B cell (primary cell): ENCODE measurements around the gene MSH5. TPM values are rescaled to one million over a fixed set of nuclear protein-coding genes. Genes with fewer than 3 reads are reported as not detected.
A peak's percentile ranks its signal among the peaks of the same experiment; 100 is the strongest.

Experiments
- ATAC-seq: fragments of 200-7000 bp; cut with Tn5 transposase; one replicate; pipeline ENCODE4 v1.10.0; 2021; ENCODE audit warnings: low read depth, mild to moderate bottlenecking, moderate number of reproducible peaks, moderate library complexity
- CTCF ChIA-PET: fragments of 350-600 bp; sonication (Branson Sonifier 250); formaldehyde crosslinking; loops from one replicate; lab custom pipeline; 2021; ENCODE audit warnings: antibody characterized with exemption, inconsistent platforms; lab: Charles Lee
- POLR2A ChIA-PET: fragments of 350-600 bp; sonication (Branson Sonifier 250); formaldehyde crosslinking; loops from one replicate; lab custom pipeline; 2021; ENCODE audit warnings: antibody characterized with exemption; lab: Charles Lee
- DNase-seq: peaks from one replicate; pipeline ENCODE4 v3.0.0; 2013
- H2AFZ ChIP-seq: 2 replicates; pipeline ENCODE4 v1.6.1; 2012; ENCODE audit warnings: mild to moderate bottlenecking, low read depth, low read length; ENCODE audit not compliant: insufficient read depth, poor library complexity, severe bottlenecking
- H3K27ac ChIP-seq, 2 donors: 1 replicate in 1 of 2; 2 replicates in 1 of 2; pipeline ENCODE4 v1.5.1; 2012 to 2013; ENCODE audit warnings: low read length in 2 of 2, mild to moderate bottlenecking in 2 of 2, moderate library complexity in 1 of 2
- H3K27me3 ChIP-seq, 4 experiments: fragments of 200-600 bp in 1 of 4; sonication (generic) in 1 of 4; replicated peaks in 1 of 4; 1 replicate in 2 of 4; 2 replicates in 2 of 4; pipeline versions ENCODE4 v1.6.1 to v1.7.0; 2013 to 2016; ENCODE audit warnings: low read length in 3 of 4, mild to moderate bottlenecking in 2 of 4, mixed read lengths in 1 of 4, moderate library complexity in 1 of 4; ENCODE audit not compliant: insufficient read depth in 4 of 4, control insufficient read depth in 3 of 4; ENCODE audit errors: control extremely low read depth in 1 of 4
- H3K36me3 ChIP-seq, 2 experiments: replicated peaks in 1 of 2; 1 replicate in 1 of 2; 2 replicates in 1 of 2; pipeline versions ENCODE4 v1.6.1 to v1.7.1; 2013; ENCODE audit warnings: low read length in 1 of 2; ENCODE audit not compliant: insufficient read depth in 2 of 2, control insufficient read depth in 1 of 2; ENCODE audit errors: control extremely low read depth in 1 of 2, extremely low read depth in 1 of 2
- H3K4me1 ChIP-seq, 2 donors: fragments of 200-600 bp in 1 of 2; sonication (generic) in 1 of 2; 1 replicate in 1 of 2; 2 replicates in 1 of 2; pipeline versions ENCODE4 v1.5.1 to v1.6.1; 2013 to 2017; ENCODE audit warnings: low read length in 2 of 2; ENCODE audit not compliant: control insufficient read depth in 2 of 2, insufficient read depth in 2 of 2
- H3K4me2 ChIP-seq: replicated peaks from 2 replicates; pipeline ENCODE3; 2012; ENCODE audit warnings: mild to moderate bottlenecking, low read depth, low read length; ENCODE audit not compliant: poor library complexity, severe bottlenecking
- H3K4me3 ChIP-seq, 5 experiments: fragments of 200-600 bp in 1 of 5; sonication (generic) in 1 of 5; 1 replicate in 3 of 5; 2 replicates in 2 of 5; pipeline versions ENCODE4 v1.5.1 to v1.7.0; 2011 to 2016; ENCODE audit warnings: low read length in 4 of 5, mild to moderate bottlenecking in 4 of 5, low read depth in 2 of 5, control low read depth in 1 of 5, moderate library complexity in 1 of 5; ENCODE audit not compliant: insufficient read depth in 1 of 5; ENCODE audit errors: control extremely low read depth in 1 of 5, extremely low read depth in 1 of 5
- H3K79me2 ChIP-seq: fragments of 200-600 bp; sonication (generic); one replicate; pipeline ENCODE4 v1.6.0; 2016; ENCODE audit warnings: low read length; ENCODE audit not compliant: control insufficient read depth, insufficient read depth
- H3K9ac ChIP-seq: fragments of 200-600 bp; sonication (generic); 2 replicates; pipeline ENCODE4 v1.6.1; 2017; ENCODE audit warnings: mild to moderate bottlenecking, low read length, moderate library complexity
- H3K9me3 ChIP-seq, 3 donors: one replicate each; pipeline versions ENCODE4 v1.6.1 to v1.7.1; 2013; ENCODE audit warnings: low read length in 2 of 3; ENCODE audit not compliant: control insufficient read depth in 2 of 3, insufficient read depth in 1 of 3; ENCODE audit errors: control extremely low read depth in 1 of 3
- H4K20me1 ChIP-seq: 2 replicates; pipeline ENCODE4 v1.6.0; 2012; ENCODE audit warnings: mild to moderate bottlenecking, low read length; ENCODE audit not compliant: insufficient read depth, control insufficient read depth, poor library complexity, severe bottlenecking
- H3K27ac Mint-ChIP-seq: one replicate; pipeline ENCODE4 v1.8.0; 2021; ENCODE audit warnings: mixed read lengths
- H3K27me3 Mint-ChIP-seq: one replicate; pipeline ENCODE4 v1.8.0; 2021; ENCODE audit warnings: mixed read lengths
- H3K4me1 Mint-ChIP-seq: one replicate; pipeline ENCODE4 v1.8.0; 2021; ENCODE audit warnings: mixed read lengths
- H3K4me3 Mint-ChIP-seq: one replicate; pipeline ENCODE4 v1.8.0; 2021; ENCODE audit warnings: mixed read lengths
- H3K9me3 Mint-ChIP-seq: one replicate; pipeline ENCODE4 v1.8.0; 2022; ENCODE audit warnings: mixed read lengths; ENCODE audit not compliant: insufficient read depth
- EZH2 ChIP-seq: IDR thresholded peaks from 2 replicates; pipeline ENCODE4 v1.6.1; 2012; ENCODE audit warnings: borderline replicate concordance, low read depth, mild to moderate bottlenecking, moderate library complexity, low read length; ENCODE audit not compliant: insufficient read depth, poor library complexity, severe bottlenecking
- WGBS: methylation state at CpG from one replicate; pipeline ENCODE4 v1.1.5; 2013; ENCODE audit warnings: missing lambda C conversion rate; ENCODE audit not compliant: insufficient coverage; 5-methylcytosine and 5-hydroxymethylcytosine counted together
- intact Hi-C: fragments of 100-400 bp; cut with micrococcal nuclease; formaldehyde crosslinking; loops from one replicate; pipeline ENCODE4 v1.10.0; 2022
- polyA plus RNA-seq: library from polyadenylated mRNA; depleted of rRNA; stranded (reverse); fragments of >200 nt; gene quantifications from 2 replicates; pipeline ENCODE4 v1.2.3, GENCODE V29; 2012
- total RNA-seq, 2 donors: library from RNA; stranded (reverse); fragments of 120-200 nt in 1 of 2; gene quantifications; 1 replicate in 1 of 2; 2 replicates in 1 of 2; pipeline versions ENCODE4 v1.2.3 to v1.2.4, GENCODE V29; 2013 to 2022
- TF ChIP-seq, protein P1 (sequence below): fragments of 200-600 bp; IDR thresholded peaks from one replicate; pipeline ENCODE4 v1.8.0; 2022; ENCODE audit warnings: antibody characterized with exemption, mild to moderate bottlenecking

MSH5 gene
- total and polyA plus RNA-seq, 2 donors (not counting 1 experiment from before 2014, with no cell fraction given): 49.9 to 51.6 TPM

DNA sequence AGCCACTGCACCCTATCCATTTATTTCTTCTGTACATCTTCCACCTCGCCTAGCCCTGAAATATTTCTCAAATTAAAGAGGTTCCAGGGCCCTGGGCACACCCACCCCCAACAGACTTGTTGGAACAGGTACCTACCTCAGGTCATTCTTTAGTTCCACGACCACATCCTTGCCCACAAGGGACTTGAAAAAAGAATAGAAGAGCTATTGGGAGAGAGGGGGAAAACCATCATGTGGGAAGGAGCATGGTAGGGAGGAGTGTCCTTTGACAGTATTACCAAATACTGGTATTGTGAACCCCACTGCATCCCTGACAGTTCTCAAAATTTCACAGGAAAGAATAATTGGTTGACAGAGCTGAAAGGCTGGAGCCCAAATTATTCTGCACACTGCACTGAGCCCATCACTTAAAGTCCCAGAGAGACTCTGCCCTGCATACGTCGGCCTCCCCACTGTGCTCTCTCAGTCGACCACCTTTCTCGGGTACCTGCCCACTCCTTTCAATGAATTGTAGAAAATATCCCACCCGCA, 66.2 kb downstream of the MSH5 start:
- WGBS: 15% methylated on average over 6 of the region's 7 CpGs
- TF ChIP-seq, protein P1, sequence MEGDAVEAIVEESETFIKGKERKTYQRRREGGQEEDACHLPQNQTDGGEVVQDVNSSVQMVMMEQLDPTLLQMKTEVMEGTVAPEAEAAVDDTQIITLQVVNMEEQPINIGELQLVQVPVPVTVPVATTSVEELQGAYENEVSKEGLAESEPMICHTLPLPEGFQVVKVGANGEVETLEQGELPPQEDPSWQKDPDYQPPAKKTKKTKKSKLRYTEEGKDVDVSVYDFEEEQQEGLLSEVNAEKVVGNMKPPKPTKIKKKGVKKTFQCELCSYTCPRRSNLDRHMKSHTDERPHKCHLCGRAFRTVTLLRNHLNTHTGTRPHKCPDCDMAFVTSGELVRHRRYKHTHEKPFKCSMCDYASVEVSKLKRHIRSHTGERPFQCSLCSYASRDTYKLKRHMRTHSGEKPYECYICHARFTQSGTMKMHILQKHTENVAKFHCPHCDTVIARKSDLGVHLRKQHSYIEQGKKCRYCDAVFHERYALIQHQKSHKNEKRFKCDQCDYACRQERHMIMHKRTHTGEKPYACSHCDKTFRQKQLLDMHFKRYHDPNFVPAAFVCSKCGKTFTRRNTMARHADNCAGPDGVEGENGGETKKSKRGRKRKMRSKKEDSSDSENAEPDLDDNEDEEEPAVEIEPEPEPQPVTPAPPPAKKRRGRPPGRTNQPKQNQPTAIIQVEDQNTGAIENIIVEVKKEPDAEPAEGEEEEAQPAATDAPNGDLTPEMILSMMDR: no peak
- no peak for TF ChIP-seq EZH2
- Histone ChIP-seq H2AFZ (peak overlapping the region; percentile 99), H3K79me2 (peaks cover 25% of the 10 kb centered on the region), H3K9ac (peak overlapping the region; percentile 94), H3K4me1 (peaks cover 8 to 11% of the 10 kb centered on the region in 2 donors), H3K4me3 (peak overlapping the region; percentile 68 to 84 (median 84)), H3K27ac (peak overlapping the region; percentile 77 to 93), H3K27me3 (no peaks in the 10 kb centered on the region), H3K9me3 (no peaks in the 10 kb centered on the region), H3K4me2 (peak overlapping the region; percentile 86), H4K20me1 (no peaks in the 10 kb centered on the region), H3K36me3 (peaks cover 0 to 4% of the 10 kb centered on the region in 2 experiments)
- no peaks in the 10 kb centered on the region for H3K9me3 Mint-ChIP-seq
- H3K27me3 Mint-ChIP-seq: no peaks in the 10 kb centered on the region
- DNase-seq (no peak), ATAC-seq (peak; percentile 9)
- peaks cover 16% of the 10 kb centered on the region for H3K4me1 Mint-ChIP-seq
- ChIA-PET CTCF (interaction anchor here (0.6 to 3.3 kb wide), 14 partner anchors 9 to 289 kb away, joined by 3 to 20 read pairs (median 8); partner anchors contain the start of genes ABHD16A, HSPA1A, HSPA1L and MSH5), POLR2A (interaction anchor here (0.7 to 2.8 kb wide), 9 partner anchors 9 to 103 kb away, joined by 3 to 38 read pairs (median 4); partner anchors contain the start of genes DDAH2, HSPA1A, HSPA1L and VARS1)
- intact Hi-C loops: loop anchor here (1.0 to 5.0 kb wide), 4 partner anchors 10 to 184 kb away; partner anchors contain the start of gene PRRC2A
- peak overlapping the region; percentile 87 for H3K4me3 Mint-ChIP-seq
- peak overlapping the region; percentile 88 for H3K27ac Mint-ChIP-seq
